ENCODE results near the gene DNM2. TPM values are rescaled to one million over a fixed set of nuclear protein-coding genes. Genes with fewer than 3 reads are reported as not detected.
"Not testable (repeated sequence)": the region's sequence is repeated elsewhere in the genome, so short reads cannot be mapped to it uniquely, and the experiment has no call there.

DNM2 gene
- polyA plus RNA-seq, 2 of the 4 experiments (the other 2 are of a cell fraction): 32.9 to 58.5 TPM

DNA sequence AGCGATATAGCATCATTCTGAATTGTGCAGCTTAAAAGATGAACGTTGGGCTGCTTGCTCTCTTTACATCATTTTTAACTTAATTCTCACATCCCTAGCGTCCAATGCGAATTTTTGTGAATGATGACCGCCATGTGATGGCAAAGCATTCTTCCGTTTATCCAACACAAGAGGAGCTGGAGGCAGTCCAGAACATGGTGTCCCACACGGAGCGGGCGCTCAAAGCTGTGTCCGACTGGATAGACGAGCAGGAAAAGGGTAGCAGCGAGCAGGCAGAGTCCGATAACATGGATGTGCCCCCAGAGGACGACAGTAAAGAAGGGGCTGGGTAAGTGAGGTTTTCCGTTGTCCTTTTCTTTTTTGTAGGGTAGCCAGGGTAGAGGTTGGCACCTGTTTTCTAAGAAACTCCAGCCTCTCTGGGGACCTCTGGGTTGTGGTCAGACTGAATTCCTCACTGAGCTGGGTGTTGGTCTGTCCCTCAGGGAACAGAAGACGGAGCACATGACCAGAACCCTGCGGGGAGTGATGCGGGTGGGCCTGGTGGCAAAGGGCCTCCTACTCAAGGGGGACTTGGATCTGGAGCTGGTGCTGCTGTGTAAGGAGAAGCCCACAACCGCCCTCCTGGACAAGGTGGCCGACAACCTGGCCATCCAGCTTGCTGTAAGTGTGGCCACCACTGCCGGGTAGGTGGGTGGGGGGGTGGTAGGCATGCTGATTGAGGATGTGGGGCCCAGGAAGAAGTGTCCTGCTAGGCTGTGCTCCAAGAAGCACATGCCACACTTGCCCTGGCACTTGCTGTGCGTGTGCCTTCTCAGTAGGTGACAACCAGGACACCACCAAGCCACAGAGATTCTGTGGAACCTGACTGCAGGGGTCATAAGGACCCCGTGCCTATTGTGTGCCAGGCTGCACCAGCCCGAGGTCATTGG, 46.7 kb upstream of the DNM2 start:
- DNase-seq (ENCODE audit: low read depth in 1 of 2, low spot score in 1 of 2): no peak
- ChIA-PET CTCF (interaction anchor here (0.9 to 1.5 kb wide), 5 partner anchors 12 to 90 kb away, joined by 3 to 6 read pairs (median 4); no protein-coding TSS in a partner anchor), POLR2A (interaction anchor here (0.6 kb wide), 1 partner anchor 69 kb away, joined by 5 read pairs; no protein-coding TSS in a partner anchor)
- H3K4me3 ChIP-seq: no peak overlapping the region
- peaks cover 17% of the 10 kb centered on the region; the same call in 2 of the 3 replicates for H3K4me1 ChIP-seq
- H3K9me3 ChIP-seq: no peaks in the 10 kb centered on the region
- no peak for FAIRE-seq
- no peak overlapping the region for H3K4me2 ChIP-seq
- 87% methylated on average over 19 of the region's 24 CpGs for WGBS (ENCODE audit: missing lambda C conversion rate)
- no peak for TF ChIP-seq POLR2AphosphoS2 (conservative IDR thresholded peaks at IDR 0.05; ENCODE audit: low read length)
- TF ChIP-seq KDM5A (IDR thresholded peaks at IDR 0.05): no peak
- TF ChIP-seq POLR2A (IDR thresholded peaks at IDR 0.05; ENCODE audit: low read length): no peak
- TF ChIP-seq, protein P1, sequence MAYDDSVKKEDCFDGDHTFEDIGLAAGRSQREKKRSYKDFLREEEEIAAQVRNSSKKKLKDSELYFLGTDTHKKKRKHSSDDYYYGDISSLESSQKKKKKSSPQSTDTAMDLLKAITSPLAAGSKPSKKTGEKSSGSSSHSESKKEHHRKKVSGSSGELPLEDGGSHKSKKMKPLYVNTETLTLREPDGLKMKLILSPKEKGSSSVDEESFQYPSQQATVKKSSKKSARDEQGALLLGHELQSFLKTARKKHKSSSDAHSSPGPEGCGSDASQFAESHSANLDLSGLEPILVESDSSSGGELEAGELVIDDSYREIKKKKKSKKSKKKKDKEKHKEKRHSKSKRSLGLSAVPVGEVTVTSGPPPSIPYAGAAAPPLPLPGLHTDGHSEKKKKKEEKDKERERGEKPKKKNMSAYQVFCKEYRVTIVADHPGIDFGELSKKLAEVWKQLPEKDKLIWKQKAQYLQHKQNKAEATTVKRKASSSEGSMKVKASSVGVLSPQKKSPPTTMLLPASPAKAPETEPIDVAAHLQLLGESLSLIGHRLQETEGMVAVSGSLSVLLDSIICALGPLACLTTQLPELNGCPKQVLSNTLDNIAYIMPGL (CRISPR knock-in tag; IDR thresholded peaks at IDR 0.05; ENCODE audit: borderline replicate concordance): no peak
- no peak for TF ChIP-seq RFX5 (IDR thresholded peaks at IDR 0.05)
- TF ChIP-seq, protein P2, sequence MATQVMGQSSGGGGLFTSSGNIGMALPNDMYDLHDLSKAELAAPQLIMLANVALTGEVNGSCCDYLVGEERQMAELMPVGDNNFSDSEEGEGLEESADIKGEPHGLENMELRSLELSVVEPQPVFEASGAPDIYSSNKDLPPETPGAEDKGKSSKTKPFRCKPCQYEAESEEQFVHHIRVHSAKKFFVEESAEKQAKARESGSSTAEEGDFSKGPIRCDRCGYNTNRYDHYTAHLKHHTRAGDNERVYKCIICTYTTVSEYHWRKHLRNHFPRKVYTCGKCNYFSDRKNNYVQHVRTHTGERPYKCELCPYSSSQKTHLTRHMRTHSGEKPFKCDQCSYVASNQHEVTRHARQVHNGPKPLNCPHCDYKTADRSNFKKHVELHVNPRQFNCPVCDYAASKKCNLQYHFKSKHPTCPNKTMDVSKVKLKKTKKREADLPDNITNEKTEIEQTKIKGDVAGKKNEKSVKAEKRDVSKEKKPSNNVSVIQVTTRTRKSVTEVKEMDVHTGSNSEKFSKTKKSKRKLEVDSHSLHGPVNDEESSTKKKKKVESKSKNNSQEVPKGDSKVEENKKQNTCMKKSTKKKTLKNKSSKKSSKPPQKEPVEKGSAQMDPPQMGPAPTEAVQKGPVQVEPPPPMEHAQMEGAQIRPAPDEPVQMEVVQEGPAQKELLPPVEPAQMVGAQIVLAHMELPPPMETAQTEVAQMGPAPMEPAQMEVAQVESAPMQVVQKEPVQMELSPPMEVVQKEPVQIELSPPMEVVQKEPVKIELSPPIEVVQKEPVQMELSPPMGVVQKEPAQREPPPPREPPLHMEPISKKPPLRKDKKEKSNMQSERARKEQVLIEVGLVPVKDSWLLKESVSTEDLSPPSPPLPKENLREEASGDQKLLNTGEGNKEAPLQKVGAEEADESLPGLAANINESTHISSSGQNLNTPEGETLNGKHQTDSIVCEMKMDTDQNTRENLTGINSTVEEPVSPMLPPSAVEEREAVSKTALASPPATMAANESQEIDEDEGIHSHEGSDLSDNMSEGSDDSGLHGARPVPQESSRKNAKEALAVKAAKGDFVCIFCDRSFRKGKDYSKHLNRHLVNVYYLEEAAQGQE (IDR thresholded peaks at IDR 0.05): no peak
- TF ChIP-seq NR3C1 (IDR thresholded peaks at IDR 0.05): no peak
- TF ChIP-seq KDM1A (IDR thresholded peaks at IDR 0.05; ENCODE audit: low read depth): no peak
- no peak for TF ChIP-seq CHD4 (IDR thresholded peaks at IDR 0.05; ENCODE audit: borderline replicate concordance)
- no peak for TF ChIP-seq MYC (IDR thresholded peaks at IDR 0.05; ENCODE audit: borderline replicate concordance, low read length)
- no peak for TF ChIP-seq ESRRA (IDR thresholded peaks at IDR 0.05; ENCODE audit: borderline replicate concordance, low read length)
- H3K27ac ChIP-seq: no peak overlapping the region
- ATAC-seq: peak in 1 of 2 experiments; percentile 34; a peak in 1 of 6 replicates

DNA sequence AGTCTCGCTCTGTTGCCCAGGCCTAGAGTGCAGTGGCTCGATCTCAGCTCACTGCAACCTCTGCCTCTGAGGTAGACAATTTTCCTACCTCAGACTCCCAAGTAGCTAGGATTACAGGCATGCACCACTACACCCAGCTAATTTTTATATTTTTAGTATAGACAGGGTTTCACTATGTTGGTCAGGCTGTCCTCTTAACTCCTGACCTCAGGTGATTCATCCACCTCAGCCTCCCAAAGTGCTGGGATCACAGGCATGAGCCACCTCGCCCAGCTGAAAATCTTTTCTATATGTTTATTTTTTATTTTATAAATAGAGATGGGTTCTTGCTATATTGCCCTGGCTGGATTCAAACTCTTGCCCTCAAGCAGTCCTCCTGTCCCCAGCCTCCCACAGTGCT, 46.0 kb upstream of the DNM2 start:
- ChIA-PET CTCF (interaction anchor here (0.6 to 1.5 kb wide), 4 partner anchors 13 to 92 kb away, joined by 3 to 6 read pairs (median 4); no protein-coding TSS in a partner anchor), POLR2A (interaction anchor here (0.6 kb wide), 1 partner anchor 70 kb away, joined by 5 read pairs; no protein-coding TSS in a partner anchor)
- 88% methylated on average over 3 of the region's 3 CpGs for WGBS (ENCODE audit: missing lambda C conversion rate)
- not testable (repeated sequence) for DNase-seq (ENCODE audit: low read depth in 1 of 2, low spot score in 1 of 2); ATAC-seq; FAIRE-seq; H3K4me2 ChIP-seq; H3K4me3 ChIP-seq; H3K9me3 ChIP-seq; H3K27ac ChIP-seq
- H3K4me1 ChIP-seq: peaks cover 17% of the 10 kb centered on the region; the same call in 2 of the 3 replicates

DNA sequence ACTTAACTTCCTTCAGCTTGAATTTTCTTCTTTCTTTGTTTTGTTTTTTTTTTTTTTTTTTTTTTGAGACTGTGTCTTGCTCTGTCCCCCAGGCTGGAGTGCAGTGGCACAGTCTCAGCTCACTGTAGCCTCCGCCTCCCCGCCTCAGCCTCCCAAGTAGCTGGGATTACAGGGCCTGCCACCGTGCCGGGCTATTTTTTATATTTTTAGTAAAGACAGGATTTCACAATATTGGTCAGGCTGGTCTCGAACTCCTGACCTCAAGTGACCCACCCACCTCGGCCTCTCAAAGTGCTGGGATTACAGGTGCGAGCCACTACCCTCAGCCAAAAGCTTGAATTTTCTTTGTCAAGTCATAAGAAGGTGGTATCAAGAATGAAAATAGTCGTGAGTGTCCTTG, 42.7 kb upstream of the DNM2 start:
- H3K4me2 ChIP-seq; H3K9me3 ChIP-seq; H3K27ac ChIP-seq; ATAC-seq; FAIRE-seq; DNase-seq (ENCODE audit: low read depth in 1 of 2, low spot score in 1 of 2); H3K4me3 ChIP-seq; POLR2A ChIA-PET: not testable (repeated sequence)
- CTCF ChIA-PET: interaction anchor here (1.0 to 1.6 kb wide), 2 partner anchors 17 to 94 kb away, joined by 3 to 5 read pairs; no protein-coding TSS in a partner anchor
- H3K4me1 ChIP-seq: peaks cover 17% of the 10 kb centered on the region; the same call in 2 of the 3 replicates
- WGBS (ENCODE audit: missing lambda C conversion rate): 84% methylated on average over 8 of the region's 8 CpGs
